ENCODE results near the gene CABCOCO1.

- TF ChIP-seq POLR2AphosphoS5 (IDR thresholded peaks at IDR 0.05; ENCODE audit: control insufficient read depth, insufficient read depth, low read depth, low read length) (no peak), TAF7 (tag; IDR thresholded peaks at IDR 0.05) (no peak), JUN (IDR thresholded peaks at IDR 0.05; ENCODE audit: borderline replicate concordance, low read depth, low read length) (peak; percentile 85), JUN (CRISPR knock-in tag; IDR thresholded peaks at IDR 0.05; ENCODE audit: borderline replicate concordance) (no peak), NCOA1 (IDR thresholded peaks at IDR 0.05; ENCODE audit: low read depth) (no peak), ZNF24 (IDR thresholded peaks at IDR 0.05) (no peak), CSDE1 (IDR thresholded peaks at IDR 0.05) (no peak), EP300 (IDR thresholded peaks at IDR 0.05; ENCODE audit: low read length) (no peak), ZNF609 (CRISPR knock-in tag; IDR thresholded peaks at IDR 0.05; ENCODE audit: borderline replicate concordance) (no peak)
Observed at GRCh38 chr10:61757525-61758397, 95.0 kb downstream of the CABCOCO1 start.

All from K562 (cell line).